ENCODE results near the gene SH2D2A.
A peak's percentile ranks its signal among the peaks of the same experiment; 100 is the strongest.

The SH2D2A gene

DNA sequence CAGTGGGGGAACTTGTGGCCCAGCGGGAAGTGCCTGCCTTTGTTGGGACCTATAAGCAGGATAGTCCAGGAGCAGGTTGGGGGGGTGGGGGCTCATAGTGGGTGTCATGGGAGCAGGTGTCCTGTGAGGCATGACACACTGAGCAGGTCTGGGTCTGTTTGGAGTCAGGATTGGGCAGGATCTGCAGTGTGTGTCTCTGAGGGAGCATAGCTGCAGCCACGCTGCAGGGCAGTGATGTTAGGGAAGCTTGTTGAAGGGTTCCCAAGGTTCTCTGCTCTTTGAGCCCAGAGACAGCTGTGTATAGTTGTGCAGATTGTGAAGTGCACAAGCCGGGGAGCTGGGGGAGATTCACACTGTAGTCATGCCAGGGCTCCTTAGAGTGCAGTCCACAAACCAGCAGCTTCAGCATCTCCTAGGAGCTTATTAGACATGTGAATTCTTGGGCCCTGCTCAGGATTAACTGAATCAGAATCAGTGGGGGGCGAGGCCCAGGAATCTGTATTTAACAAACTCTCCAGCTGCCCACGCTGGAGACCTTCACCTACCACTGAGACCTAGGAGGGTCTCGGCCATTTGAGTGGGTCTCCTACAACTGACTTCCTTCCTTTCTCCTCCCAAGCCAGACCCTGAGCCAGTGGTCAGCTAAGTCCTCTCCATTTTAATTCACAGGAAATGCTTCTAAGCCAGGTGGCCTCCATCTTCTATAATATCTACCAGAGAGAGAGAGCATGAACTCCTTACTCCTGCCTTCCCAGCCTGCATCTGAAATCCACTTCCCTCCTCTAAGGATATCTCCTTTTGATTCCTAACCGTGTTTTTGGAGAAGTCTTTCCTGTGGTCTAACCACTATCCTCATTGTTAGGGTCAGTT is 31.2 kb upstream of the SH2D2A start:
- no peak for DNase-seq

DNA sequence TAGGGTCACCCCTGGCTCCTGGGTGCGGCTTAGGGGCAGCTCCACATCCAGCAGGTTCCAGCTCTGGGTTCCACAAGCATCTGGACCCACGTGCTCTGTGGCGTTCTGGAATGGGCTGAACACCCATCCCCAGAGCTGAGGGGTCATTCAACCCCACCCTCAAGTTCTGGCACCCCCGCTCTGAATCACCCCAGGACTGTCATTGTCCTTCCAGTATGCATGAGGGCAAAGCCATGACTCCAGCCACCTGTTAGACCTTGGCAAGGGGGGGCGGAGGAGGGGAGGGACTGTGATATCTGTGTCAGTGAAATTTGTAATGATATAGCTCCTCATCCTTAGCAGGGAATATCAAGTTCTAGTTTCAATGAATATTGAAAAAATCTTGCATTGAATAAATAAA is 30.0 kb upstream of the SH2D2A start:
- no peak for DNase-seq

DNA sequence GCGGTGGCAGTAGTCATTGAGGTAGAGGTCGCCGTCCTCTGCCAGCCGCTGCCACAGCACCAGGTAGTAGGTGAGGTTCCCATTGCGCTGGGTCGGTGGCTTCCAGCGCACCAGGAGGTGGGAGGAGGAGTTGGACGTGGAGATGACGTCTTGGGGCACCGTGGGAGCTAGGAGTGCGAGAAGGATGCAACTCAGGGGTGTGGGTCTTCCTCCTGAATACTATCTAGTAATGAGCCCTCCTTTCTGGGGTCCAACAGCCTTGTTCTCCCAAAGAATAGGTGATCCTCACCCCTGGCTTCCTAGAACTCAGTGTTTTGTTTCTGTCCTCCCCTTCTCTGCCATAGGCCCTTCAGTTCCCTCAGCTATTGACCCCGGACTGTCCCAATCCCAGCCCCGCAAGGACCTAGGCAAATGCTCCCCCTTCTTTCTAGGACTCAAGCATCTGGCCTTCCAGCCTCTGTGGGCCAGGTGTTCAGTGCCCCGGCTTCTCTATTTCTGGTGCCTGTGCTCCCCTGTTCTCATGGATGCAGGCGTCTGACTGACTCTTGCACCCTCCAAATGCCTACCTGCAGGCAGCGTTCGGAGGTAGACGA is 29.4 kb upstream of the SH2D2A start:
- DNase-seq, result no peak

DNA sequence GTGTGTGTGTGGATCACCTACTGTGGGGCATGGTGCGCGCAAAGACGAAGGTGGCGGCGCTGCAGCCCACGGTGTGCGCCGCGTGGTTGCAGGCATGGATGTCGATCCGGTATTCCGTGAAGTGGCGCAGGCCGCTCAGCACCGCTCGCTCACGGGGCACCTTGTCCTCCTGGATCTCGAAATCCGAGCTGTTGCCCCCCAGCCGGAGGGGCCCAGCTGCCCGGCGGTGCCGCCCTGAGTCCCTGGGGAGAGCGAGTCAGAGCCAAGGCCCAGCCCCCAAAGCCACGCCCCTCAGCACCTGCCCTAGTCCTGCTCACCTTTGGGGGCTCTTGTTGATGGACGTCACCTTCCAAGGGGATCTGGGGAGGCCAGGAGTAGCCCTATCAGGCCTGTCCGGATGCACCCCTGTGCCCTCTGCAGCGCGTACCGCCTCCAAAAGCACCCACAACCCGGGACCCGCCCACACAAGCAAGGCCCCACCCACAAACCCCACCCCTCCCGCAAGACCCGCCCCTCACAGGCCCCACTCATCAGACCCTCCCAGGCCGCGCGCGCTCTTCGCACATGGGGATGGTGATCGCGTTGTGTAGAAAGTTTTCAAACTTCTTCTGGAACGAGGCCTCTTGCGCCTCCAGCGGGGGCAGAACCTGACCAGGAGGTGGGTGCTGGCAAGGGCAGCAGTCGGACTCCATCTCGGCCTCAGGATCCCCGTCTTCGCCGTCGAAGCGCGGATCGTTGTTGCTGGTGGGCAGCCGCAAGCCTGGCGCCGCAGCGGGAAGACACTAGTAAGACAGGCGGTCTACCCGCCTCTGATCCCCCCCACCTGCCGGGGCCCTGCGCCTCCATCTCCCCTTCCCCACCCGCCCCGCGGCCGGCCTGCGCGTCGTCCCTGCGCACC is 28.7 kb upstream of the SH2D2A start:
- DNase-seq, result no peak

DNA sequence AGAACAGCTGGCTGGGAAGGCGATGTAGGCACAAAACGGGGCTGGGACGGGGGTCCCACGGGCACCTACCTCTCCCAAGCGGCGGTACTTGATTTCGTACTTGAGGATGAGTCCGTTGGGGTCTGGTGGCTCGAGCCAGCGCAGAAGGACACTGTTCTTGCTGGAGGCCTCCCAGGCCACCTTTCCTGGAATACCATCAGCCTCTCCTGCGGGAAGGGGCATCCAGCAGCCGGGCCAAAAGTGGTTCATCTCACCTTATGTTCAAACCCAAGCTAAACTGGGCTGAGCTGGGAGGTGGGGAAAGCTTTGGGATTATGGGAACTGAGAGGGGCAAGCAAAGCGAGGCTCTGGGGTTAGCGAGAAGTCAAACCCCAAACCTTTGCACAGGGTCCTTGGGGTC is 28.0 kb upstream of the SH2D2A start:
- no peak for DNase-seq

DNA sequence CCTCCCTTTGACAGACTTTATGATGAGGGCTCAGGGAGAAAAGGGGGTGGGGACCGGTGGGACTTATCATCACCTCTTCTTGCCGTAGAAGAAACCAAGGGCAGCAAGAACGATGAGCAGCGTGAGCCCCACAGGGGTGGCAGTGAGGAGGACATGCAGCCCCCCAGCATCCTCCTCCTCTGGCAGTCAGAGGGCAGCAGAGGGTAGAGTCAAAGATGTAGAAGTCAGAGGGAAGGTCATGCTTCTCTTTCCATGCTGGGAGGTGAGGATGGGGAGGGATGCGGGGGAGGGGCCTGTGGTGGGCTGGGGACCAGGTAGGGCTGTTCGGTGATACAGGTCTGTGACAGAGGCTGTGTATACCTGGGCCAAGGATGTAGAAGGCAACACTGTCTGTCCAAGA is 27.5 kb upstream of the SH2D2A start:
- no peak for DNase-seq

DNA sequence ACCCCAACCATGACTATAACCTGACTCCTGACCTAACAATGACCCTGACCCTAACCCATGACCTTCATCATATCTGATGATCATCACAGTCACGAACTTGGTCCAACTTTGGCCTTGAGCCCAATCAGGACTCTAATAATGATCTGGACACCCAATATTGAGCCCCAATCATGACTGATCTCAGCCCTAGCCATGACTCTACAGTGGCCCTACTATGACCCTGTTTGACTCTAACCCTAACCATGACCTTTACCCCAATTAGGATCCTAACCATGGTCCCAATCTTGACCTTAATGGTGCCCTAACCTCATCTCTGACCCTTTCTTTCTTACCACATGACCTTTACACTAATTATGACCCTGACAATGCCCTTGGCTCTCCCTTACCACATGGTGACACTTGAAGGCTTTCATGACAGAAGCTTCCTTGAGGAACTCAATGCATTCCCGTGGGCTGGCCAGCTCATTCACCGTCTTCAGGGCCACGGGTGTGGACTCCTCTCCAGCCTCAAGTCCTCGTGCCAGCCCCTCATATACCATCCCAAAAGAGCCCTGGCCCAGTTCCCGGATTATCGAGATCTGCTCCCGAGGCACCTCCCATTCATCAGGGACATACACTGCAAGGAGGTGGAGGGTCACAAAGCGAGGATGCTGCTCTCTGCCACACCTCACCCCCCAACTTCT is 26.1 kb upstream of the SH2D2A start:
- no peak for DNase-seq

DNA sequence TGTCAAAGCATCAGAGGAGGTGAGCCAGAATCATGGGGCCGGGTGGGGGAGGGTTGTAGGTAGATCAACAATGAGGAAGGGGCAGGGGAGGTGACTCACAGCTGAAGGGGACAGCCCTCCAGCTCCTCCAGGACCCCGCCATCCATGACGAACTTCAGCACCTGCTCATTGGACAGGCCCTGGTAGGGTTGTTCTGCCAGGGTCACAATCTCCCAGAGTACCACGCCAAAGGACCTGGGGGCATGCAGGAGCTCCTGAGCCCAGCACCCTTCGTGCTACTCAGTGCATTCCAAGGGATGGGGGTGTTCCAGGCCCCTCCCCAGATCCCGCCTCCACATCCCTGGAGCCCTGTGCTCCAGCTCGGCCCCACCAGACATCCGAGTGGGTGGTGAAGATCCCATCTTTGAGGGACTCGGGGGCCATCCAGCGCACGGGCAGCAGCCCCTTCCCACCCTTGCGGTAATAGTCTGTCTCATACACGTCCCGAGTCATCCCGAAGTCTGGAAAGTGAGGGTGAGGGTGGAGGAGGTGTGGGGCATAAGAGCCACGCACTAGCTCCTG is 24.7 kb upstream of the SH2D2A start:
- no peak for DNase-seq

DNA sequence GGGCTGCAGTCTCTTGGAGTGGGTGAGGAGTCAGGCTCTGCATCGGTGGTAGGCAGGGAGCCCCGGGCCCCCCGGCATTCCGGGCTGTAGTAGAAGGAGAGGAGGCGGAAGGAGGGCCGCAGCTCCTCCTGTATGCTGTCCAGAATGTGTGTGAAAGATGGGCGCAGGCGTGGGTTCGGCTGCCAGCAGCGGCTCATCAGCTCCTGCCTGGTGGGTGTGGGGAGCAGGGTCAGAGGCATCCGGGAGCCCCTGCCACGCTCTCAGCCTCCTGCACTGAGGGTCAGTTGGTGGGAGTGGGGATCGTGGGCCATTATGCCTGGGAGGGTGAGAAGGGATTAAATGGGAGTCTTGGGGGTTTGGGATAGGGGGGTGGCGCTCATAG is 24.2 kb upstream of the SH2D2A start:
- DNase-seq, result no peak

DNA sequence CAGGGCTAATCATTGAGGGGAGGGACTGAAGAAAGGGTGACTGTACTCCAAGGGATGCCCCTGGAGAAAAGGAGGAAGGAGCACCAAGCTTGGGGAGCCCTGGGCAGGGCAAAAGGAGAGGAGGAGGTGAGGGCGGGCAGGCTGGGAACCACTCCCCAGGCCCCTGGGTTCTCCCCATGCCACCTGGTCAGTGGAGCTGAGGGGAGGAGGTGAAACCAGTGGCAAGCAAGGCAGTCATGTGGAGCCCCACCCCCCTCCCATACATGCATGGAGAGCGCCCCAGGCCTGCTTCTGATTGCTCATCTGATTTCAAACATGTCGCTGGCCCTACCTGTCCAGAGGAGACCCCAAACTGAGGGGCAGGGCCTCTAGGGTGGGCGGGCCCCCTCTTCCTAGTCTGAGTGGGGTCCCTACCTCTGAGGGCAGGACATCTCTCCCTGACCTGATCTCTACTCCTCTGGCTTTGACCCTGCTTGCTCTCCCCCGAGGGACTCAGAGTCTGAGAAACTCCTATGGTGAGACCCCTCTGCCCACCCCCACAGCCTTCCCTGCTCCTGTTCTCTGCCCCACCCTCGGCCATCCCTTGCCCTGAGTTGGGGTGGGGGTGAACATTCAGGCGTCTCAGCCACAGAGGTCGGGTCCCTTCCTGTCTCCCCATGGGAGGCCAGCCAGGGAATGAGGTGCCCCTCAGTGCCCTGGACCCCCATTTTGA is 23.7 kb upstream of the SH2D2A start:
- no peak for DNase-seq

DNA sequence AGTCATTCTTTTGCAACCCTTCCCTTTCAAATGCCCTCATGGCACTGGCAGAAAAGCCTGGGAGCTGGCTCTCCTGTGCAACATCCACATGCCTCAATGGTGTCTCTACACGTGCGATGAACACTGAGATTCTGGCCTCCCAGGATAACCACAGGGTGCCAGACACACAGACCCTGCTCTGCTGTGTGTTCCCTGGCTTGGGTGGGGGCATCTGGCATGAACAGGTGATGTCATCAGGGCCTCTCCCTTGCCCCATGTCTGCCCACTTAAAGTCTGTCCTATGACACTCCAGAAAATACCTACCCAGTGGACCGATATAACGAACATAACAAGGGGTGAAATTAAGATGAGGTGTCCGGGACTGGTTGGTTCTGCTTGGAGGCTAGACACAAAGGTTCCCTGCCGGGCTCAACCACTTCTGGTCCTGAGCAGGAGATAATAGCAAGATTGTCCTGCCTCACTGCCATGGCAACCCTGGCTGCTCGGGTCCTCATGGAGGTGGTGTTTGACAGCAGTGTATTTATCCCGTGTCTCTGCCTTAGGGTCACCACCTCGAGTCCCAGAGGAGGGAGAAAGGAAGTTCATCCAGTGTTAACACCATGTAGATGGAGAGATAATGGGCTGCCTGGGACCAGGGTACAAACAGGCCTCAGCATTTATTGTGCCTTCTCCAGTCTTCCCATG is 22.9 kb upstream of the SH2D2A start:
- no peak for DNase-seq

DNA sequence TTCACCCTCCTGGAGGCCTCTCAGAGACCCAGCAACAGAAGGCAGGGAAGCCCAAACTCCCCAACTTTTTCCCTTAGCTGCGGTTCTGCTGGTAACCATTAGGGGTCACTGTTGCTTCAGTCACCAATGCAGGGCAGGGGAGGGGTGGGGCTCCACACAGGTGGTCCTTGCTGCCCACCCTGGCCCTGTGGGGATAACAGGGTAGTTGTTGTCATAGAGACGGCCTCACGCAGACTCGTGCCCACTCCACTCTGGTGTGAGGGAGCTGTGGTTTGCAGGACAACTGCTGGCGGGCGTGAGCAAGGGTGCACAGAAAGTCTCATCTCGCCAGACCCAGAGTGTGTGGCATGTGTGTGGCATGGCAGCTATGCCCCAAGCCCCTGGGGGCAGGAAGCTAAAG is 22.3 kb upstream of the SH2D2A start:
- peak; percentile 45 for DNase-seq

DNA sequence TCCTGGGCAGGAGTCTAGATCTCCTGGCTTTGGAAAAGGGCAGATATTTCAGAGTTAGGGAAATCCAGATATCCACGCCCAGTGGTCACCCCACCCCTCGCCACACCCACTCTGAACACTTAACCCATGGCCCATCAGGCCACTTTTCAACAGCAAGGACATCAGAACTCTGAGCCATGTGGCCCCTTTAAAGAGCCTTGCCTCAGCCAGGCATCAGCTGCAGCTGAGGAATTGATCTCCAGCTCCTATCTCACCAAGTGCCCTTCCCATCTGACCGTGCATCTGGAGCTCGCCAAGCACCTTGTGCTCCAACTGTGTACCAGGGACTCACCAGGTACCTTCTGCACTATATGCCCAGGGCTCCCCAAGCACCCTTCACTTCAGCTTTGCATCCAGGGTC is 20.2 kb upstream of the SH2D2A start:
- no peak for DNase-seq

DNA sequence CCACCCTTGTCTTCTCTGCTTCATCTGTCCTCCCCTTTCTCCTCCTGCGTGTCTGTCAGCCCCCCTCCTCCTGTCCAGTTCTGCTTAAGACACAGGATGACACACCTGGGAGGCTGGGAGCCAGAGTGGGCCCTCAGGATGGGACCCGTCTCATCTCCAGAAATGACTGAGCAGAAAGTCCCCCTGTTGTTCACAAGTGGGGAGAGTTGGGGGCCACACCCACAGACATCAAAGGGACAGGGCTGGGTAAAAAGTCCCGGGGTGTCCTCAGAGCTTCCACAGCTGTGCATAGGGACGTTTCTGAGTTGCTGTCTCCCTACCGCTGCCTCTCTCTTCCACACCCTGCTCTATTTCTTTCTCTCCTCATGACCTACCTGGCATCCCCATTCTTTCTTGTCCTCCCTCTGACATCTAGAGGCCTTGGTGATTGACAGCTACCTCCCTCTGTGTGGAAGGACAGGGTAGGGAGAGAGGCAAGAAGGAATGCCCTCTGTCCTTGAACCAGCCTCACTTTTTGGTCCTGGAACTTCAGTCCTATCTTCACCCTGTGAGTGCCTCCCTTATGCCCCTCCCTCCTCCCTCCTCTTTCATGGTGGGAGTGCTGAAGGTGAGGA is 19.5 kb upstream of the SH2D2A start:
- peak; percentile 49 for DNase-seq

DNA sequence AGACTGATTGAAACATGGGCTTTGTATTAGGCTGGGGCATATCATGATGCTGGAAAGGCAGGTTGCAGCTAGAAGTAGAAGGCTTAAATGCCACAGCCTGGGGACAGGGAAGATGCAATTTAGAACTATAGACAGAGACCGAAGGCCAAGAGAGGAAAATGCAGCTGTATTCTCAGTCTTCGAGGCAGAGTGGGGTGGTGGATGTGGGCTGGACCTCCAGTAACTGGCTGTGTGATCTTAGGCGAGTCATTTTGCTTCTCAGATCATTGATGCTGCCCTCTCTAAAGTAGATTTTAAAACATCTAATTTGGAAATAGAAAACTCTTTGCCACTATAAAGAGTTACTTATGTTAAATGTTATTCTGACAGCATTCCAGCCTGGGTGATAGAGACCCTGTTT is 17.7 kb upstream of the SH2D2A start:
- DNase-seq, result no peak

DNA sequence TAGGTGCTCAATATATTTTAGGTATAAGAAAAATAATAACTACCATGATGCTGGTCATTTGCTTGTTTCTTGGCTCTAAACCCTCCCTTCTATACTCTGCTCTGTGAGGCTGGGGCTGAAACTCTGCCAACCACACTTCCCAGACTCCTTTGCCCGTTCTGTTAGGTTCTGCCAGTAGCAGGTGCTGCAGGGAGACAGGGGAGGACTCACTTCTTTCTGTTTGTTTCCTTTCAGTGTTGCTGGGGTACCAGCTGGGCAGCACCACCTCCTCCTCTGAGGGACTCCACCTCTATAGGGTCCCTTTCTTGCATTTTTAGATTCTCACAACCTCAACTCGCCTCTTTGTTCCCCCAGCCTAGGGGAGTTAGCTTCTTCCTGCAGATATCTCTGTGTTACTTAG is 17.0 kb upstream of the SH2D2A start:
- no peak for DNase-seq

DNA sequence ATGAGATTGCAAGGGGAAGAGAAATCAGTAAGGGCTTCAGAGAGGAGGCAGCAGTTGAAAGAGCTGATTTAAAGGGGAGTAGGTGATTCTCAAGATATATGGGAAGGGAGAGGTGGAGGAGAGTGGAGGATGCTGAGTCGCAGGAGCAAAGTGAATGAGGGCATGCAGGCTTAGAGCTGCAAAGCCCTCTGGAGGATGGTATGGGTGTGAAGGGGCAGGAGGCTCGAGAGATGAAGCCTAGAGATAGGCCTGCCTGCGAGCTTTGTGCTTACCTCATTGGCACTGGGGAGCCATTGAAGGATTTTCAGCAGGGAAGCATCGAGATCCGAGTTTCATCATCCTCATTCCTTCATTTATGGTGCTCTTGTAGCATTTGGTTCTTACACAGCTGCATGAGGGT is 15.8 kb upstream of the SH2D2A start:
- DNase-seq, result no peak

DNA sequence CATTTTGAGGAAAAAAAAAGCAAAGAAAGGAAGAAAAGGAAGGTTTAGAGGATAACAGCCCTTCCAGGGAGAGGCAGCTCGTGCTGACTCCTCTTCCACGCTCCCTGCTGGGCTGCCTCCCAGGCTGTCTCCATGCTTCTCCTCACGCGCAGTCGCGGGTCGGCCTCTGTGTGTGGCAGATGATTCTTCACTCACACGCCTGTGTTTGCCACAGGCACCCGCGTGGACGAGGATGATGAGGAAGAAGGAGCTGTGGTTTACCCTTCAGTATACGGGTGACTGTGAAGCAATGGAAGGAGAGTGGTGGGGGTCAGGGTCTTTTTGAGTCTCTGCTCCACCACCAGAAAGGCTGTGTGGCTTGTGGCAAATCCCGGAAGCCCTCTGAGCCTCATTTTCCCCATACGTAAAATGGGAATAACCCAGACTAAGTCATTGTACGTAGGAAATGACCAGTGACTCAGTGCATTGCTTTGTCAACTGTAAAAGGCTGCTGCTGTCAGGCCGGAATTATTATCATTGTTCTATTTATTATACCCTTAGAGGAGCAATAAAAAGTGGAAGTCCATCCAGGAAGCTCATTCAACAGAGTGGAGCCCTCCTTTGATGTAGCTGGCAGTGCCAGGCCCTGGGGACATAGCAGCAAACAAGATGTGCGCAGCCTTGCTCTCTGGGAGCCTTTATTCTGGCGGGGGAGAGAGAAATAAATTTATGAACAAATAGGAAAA is 11.9 kb upstream of the SH2D2A start:
- DNase-seq, result no peak

DNA sequence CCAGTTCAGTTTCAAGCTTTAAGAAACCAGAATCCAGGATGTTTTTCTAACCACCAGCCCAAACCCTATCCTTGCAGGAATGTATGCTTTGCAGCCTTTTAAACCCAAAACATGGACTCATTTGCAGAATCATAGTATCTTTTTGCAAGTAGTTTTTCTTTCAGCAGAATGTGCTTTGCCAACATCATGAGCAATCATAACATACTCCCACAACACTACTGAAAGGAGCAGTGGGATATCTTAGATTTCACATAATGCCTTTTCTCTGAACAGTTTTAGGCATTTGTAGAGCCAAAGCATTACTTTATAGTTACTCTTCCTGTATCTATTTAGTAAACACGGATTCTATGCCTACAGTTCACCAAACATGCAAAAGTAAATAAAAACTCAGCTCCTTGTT is 10.0 kb upstream of the SH2D2A start:
- DNase-seq, result no peak

DNA sequence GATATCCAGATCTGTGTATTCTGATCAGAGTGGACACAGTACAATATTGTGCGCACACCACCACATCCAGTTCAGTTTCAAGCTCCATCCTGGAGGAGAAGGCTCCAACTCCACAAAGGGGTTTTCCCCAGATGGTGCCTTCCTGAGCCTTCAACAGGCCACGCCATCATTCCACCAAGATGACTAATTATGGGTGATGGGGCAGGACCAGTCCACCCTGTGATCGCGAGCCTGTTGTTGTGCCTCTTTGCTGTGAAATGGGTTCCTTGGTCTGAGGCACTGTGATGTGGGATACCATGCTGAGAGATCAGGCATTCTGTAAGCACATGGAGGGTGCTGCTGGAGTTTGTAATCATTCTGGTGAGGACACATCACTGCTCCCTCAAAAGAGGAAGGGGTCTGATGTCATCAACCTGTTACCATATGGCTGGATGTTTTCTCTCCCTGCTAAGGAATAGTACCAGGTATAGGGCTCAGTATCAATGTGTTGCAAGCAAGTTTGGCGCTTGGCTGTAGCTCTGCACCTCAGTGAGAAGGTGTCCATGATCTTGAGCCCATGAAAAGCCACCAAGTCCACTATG is 6.7 kb upstream of the SH2D2A start:
- no peak for DNase-seq

All from stimulated activated CD4-positive, alpha-beta T cell treated with anti-CD3 and anti-CD28 coated beads, Interleukin-4, amount 100 ng/mL, for 24 hours (primary cell).